GM12865 (cell line): Measurements from ENCODE around the gene TRIM7.
A peak's percentile ranks its signal among the peaks of the same experiment; 100 is the strongest.
"Not testable (repeated sequence)": the region's sequence is repeated elsewhere in the genome, so short reads cannot be mapped to it uniquely, and the experiment has no call there.

Experiments used
- DNase-seq: peaks from one replicate; pipeline ENCODE4 v3.0.0; 2010; ENCODE audit warnings: low read depth
- H3K4me3 ChIP-seq: 2 replicates; pipeline ENCODE4 v1.5.1; 2011; ENCODE audit warnings: mild to moderate bottlenecking, low read depth, low read length, control low read depth
- CTCF ChIP-seq: IDR thresholded peaks from 2 replicates; pipeline ENCODE4 v1.5.1; 2011; ENCODE audit warnings: low read length, control low read depth, low read depth, inconsistent platforms; ENCODE audit not compliant: insufficient read depth; ENCODE audit errors: missing control alignments

Gene TRIM7

GRCh38 chr5:181218795-181219124 is 13.8 kb upstream of the TRIM7 start:
- DNase-seq, result no peak
- no peak for TF ChIP-seq CTCF
- peak overlapping the region; percentile 46 for H3K4me3 ChIP-seq

GRCh38 chr5:181217803-181218062 is 12.7 kb upstream of the TRIM7 start:
- H3K4me3 ChIP-seq, result peak overlapping the region; percentile 55
- TF ChIP-seq CTCF, result no peak
- DNase-seq, result no peak

- H3K4me3 ChIP-seq, result peak overlapping the region; percentile 55
- TF ChIP-seq CTCF, result no peak
- peak; percentile 65 for DNase-seq
Measured at GRCh38 chr5:181217111-181217802, 12.3 kb upstream of the TRIM7 start.

- H3K4me3 ChIP-seq, result peak overlapping the region; percentile 31; the same call in 1 of the 2 replicates
- no peak for DNase-seq
- no peak for TF ChIP-seq CTCF
Measured at GRCh38 chr5:181215997-181216989, 11.3 kb upstream of the TRIM7 start.

GRCh38 chr5:181214249-181214648 is 9.3 kb upstream of the TRIM7 start:
- not testable (repeated sequence) for DNase-seq, H3K4me3 ChIP-seq

GRCh38 chr5:181212934-181213333 is 7.9 kb upstream of the TRIM7 start:
- no peak for TF ChIP-seq CTCF
- DNase-seq, result no peak
- no peak overlapping the region for H3K4me3 ChIP-seq

GRCh38 chr5:181212080-181212479 is 7.1 kb upstream of the TRIM7 start:
- no peak for DNase-seq

More at GRCh38 chr5:181212080-181212479, 7.1 kb upstream of the TRIM7 start:
- H3K4me3 ChIP-seq, result no peak overlapping the region
- TF ChIP-seq CTCF, result no peak
